ENCODE measurements around the gene SUPV3L1. TPM values are rescaled to one million over a fixed set of nuclear protein-coding genes. Genes with fewer than 3 reads are reported as not detected.

Gene SUPV3L1
- total and polyA plus RNA-seq, 10 of the 15 experiments (the other 5 are each of a cell fraction or from before 2014, with no cell fraction given): 18.4 to 57.8 (median 44.2) TPM

GRCh38 chr10:69179743-69180524, at the start of gene SUPV3L1 (continued):
- TF ChIP-seq BCLAF1 (IDR thresholded peaks at IDR 0.05): no peak
- TF ChIP-seq NFIC (IDR thresholded peaks at IDR 0.05; ENCODE audit: low read depth, low read length): peak; percentile 79
- TF ChIP-seq ASH2L (IDR thresholded peaks at IDR 0.05; ENCODE audit: borderline replicate concordance, low read depth): no peak
- peak; percentile 96 for TF ChIP-seq ZNF592 (IDR thresholded peaks at IDR 0.05)
- TF ChIP-seq NR2F1 (conservative IDR thresholded peaks at IDR 0.05): peak; percentile 36
- TF ChIP-seq EP300 (IDR thresholded peaks at IDR 0.05; ENCODE audit: borderline replicate concordance in 1 of 2, control insufficient read depth in 1 of 2, low read depth in 2 of 2, low read length in 2 of 2): peak; percentile 10 to 19; a peak in 2 of 4 replicates
- TF ChIP-seq BRCA1 (IDR thresholded peaks at IDR 0.05; ENCODE audit: low read depth, low read length): no peak
- peak; percentile 93 for TF ChIP-seq USF1 (IDR thresholded peaks at IDR 0.05; ENCODE audit: borderline replicate concordance, extremely low read length, insufficient read depth, low read depth, low read length)
- no peak for TF ChIP-seq CUX1 (IDR thresholded peaks at IDR 0.05; ENCODE audit: insufficient replicate concordance, low read depth, low read length)

All from GM12878 (cell line).